CD4-positive, alpha-beta T cell treated with Interleukin-4 for 1 hour (primary cell): Measurements from ENCODE around the gene KIF26B.

Source experiments
- DNase-seq, 2 donors: peaks; one replicate each; pipeline ENCODE4 v3.0.0-alpha.2; 2020 to 2022

KIF26B gene

DNA sequence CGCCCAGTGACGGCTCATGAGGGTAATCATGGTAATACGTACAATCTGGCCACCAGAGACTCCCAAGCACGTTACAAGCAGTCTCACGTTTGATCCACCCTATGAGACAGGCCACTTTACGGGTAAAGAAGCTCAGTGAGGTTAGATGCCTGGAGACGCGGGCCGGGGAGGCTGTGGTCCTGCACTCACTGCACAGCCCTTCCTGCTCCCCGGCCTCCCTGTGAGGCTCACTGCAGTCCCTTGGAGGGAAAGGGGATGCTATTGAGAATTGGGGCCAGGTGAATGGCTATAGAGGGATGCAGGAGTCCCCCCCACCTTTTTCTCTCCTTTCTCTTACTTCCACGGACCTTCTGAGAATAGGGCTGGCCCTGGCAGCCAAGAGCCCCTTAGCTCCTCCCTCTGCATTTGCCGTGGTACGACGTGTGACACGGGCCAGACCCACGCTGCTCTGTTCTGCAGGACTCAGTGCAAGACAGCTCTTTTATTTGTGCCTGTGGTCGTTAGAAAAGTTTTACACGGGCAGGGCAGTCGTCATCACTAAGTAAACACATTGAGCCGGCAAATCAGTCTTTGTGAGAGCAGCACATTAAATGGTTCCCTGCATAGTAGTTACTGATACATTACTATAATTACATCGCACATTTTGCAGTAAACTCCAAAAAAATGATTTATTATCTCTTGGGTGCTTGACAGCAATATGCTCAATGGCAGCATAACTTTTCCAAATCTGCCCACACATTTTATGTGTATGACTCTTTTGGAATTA is 18.8 kb downstream of the KIF26B start:
- no peak for DNase-seq

DNA sequence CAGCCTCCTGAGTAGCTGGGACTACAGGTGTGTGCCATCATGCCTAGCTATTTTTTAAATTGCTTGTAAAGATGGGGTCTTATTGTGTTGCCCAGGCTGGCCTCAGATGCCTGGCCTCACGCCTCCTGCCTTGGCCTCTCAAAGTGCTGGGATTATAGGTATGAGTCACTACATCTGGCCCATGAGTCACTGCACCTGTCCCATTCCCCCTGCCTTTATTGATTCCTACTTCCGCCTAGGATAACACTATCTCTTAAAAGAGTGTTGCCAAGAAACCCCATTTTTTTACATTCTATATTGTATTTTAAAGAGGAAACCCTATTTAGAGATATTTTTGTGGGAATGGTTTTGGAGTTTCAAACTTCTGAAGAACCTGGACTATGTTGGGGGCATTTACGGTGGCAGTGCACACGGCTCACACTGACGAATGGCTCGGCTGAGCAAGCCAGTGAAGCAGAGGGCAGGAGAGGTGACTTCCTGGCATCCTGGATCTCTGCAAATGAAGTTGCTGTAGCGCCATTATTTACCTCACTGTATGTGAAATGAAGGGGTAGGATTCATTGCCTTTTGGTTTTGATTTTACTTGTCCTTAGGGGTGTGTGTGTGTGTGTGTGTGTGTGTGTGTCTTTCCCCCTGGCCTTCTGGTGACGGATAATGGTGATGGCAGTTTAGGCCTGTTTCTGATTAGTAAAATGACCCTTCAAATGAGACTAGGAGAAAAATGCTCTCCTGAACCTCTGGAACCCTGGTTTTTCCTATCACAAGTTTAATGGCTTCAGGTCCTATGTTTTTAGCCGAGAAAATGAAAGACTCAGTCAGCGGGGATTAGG is 22.5 kb downstream of the KIF26B start:
- DNase-seq = no peak

DNA sequence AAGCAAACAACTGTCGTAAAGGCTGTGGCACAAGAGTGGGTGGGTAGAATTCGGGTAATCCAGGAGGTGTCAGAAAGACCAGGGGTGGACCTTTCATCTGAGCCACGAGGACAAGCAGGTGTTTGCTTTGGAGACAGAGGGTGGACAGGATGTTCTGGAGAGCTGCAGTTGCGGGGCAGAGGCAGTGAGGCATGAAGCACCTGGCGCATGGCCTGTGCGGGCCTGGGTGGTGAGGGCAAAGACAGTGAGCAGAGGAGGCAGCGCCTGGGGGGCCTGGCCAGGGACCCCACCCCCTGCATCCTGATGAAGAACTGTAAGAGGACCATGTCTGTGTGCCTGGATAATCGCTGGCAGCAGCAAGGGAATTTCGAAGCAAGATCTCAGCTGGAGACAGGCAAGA is 24.9 kb downstream of the KIF26B start:
- no peak for DNase-seq

DNA sequence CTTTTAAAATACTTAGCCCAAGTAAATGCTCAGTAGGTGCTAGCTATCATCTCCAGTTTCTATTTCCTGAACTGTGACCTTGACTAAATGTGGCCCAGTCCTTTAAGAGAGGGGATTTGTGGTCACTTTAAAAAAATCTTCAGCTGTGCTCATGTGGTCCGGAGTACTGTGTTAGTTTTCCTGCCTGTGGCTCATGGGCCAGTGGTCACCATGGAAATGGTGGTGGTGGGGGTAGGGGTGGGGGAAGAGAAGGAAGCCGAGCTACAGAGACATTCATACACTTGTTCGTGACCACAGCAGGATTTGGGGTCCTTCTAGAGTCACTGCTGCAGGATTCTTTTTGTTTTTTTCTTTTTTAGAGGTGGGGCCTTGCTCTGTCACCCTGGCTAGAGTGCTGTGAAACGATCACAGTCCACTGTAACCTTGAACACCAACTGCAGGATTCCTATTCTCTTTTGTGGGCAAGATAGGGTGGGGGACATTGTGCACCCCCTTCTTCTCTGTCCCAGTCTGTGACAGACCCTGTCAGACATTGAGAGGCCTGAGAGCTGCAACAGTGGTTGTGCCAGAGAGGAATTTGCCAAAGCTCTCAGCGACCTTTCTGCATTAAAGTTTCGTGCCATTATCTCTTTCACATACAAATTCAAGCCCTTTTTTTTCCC is 25.8 kb downstream of the KIF26B start:
- DNase-seq = no peak

DNA sequence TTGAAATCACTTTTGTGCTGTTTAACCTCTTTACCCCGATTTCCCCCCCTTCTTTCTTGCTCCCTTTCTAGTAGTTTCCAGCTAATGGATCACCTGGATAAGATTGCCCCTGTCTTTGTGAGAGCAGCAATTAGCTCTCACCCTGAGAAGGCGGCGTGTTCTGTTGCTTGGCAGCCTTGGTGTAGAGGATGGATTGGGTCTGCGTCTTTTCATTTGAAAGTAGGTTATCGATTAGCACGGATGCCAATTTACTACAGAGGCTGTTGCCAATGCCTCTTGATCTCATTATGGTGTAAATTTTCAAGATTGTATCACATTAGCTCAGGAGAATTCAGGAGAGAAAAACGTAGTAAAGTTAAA is 26.4 kb downstream of the KIF26B start:
- DNase-seq = no peak

DNA sequence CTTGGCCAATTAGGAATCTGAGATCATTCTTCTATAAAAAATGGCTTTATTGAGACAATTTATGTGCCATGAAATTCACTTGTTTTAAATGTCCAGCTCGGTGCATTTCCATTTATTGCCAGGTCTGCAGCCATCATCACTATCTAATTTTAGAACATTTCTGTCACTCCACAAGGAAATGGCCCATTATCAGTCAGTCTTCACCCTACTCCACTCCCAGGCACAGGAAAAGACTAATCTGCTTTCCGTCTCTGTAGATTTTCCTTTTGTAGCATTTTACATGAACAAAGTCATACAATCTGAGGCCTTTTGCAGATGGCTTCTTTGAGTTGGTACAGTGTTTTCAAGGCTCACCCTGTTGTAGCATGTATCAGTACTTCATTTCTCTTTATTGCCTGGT is 27.2 kb downstream of the KIF26B start:
- no peak for DNase-seq

DNA sequence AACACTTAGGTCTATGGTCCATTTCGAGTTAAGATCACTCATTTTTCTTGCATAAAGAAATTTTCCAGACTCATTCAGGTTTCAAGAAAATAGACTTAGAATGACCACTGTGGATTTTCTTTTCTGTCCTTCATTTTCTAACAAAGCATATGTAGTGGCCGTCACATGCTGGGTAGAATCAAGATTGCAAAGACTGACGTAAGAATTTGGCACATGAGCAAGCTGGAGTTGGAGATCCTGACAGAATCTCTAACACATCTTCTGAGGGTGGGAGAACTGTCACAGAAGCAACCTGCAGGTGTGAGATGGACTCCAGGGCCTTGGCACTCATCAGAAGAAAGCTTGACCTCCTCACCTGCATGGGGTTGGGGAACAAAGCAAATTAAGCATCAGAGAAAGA is 28.6 kb downstream of the KIF26B start:
- no peak for DNase-seq

DNA sequence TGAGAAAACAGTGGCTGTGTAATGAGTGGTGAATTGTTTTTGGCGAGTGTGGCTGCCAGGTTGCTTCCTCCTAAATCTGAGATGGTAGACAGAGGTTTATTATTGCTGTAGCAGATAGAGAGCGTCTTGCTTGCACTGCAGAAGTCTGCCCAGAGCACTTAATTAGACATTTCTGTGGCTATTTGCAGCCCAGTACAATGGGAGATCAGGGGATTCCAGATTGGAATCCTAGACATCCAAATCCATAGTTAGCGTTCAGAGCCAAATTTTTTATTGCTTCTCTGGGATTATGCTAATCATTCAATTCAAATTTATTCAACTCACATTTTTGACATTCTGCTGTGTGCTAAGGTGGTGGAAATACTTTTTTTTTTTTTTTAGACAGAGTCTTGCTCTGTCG is 30.0 kb downstream of the KIF26B start:
- no peak for DNase-seq

DNA sequence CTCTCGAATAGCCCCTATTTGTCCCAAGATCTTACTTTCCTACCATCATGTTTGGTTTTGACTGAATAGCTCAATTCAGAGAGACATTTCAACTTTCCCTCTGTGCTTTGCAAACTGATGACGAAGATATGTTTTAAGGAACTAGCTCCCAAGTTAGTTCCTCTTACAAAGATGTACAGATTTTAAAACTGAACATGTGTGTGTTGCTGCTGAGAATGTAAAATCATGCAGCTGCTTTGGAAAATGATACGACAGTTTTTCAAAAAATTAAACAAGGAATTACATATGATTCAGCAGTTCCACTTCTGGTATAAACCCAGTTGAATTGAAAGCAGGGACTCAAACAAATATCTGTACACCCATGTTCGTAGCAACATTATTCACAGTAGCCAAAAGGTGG is 33.6 kb downstream of the KIF26B start:
- DNase-seq = no peak

DNA sequence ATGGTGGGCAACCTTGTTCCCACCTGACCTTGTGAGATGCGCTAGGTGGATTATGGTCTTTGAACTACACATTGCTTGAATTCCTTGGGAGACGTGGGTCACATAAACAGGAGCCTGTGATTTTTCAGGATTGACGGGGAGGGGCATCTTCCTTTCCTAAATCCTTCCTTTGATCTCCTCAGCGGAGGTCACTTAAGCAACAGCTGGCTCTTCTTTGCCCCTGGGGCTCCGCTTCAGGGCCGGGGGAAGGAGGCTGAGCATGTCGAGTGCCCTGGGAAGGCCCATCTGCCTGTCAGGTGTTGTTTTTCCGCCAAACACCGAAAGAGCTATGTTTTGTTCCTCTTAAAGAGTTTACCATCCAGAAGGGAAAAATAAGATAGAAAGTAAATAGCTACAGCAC is 40.6 kb downstream of the KIF26B start:
- no peak for DNase-seq

DNA sequence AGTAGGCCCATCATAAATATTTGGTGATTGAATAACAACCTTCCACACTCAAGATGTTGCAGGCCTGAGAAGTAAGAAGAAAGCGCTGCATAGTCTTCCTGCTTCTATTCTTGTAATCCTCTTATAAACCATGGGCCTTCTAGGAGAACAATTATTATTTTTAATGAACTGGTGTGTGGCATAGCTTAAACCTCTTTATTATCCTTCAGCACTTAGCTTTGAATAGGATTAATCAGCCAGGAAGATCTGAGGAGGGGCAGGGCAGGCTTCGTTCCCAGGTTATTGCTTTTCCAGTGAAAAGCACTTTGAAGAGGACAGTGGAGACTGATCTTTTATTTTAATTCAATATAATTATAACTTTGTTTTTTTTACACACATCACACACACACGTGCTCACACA is 42.3 kb downstream of the KIF26B start:
- no peak for DNase-seq

DNA sequence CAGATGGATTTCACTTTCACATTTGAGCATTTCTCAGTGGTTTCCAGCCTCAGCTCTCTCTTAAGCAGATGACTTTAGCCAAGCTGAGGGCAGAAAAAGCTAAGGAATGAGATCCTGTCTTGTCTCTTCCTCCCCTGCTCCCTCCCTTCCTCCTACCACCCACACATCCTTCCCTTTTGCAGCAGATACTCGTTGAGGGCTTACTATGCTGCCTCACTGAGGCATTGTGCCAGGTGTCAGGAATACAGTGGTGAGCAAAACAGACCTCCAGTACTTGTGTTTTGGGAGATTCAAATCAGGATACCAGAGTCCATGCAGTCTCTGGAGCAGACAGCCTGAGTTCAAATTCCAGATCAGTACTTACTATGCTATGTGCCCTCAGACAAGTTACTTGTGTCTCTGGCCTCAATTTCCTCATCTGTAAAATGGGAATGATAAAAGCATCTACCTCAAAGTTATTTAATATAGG is 43.2 kb downstream of the KIF26B start:
- no peak for DNase-seq

DNA sequence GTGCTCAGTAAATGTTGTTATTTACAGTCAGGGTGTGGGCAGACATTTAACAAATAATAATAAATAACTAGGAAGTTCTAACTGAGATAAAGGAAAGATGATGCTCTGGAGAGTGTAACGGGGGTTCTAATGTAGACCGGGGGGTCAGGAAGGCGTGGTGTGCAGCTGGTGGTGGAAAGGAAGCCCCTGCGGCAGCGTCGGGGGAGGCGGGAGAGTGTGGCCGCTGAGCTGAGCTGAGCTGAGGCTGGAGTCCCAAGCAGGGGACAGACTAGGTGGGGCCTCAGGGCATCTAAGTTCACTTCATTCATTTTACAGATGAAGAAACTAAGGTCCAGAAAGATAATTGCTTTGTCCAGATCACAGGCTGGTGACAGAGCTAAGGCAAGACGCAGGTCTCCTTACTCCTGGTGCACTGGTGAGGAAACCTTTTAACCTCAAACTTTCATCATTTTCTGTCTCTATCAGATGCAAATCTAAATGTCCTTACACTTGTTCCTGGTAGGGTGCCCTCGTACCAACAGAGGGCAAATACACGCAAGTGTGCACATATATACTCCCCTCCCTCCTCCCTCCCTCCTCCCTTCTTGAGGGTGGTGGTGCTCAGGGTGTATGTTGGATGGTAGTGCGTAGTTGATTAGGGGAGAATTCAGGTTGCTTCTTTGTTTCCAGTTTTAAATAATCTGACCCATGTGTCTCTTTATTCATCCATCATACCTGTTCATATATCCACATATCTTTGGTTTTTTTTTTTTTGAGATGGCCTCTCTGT is 44.1 kb downstream of the KIF26B start:
- no peak for DNase-seq

DNA sequence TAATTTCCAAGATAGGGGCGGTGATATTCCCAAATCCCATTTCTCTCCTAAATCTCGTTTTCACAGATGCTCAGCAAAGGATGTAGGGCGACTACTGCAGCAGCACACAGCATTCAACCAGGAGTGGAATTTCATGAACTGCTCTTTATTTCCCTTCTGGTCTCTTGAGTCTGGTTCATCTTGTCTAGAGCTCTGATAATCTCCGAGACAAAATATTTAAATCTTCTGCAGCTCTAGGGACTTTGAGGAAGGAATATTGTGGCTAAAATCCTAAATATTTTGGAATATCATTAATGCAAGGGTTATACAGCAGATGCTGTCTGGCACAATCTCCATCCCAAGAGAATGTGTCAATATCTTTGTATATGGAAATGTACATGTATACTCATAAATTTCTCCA is 45.4 kb downstream of the KIF26B start:
- DNase-seq = no peak

DNA sequence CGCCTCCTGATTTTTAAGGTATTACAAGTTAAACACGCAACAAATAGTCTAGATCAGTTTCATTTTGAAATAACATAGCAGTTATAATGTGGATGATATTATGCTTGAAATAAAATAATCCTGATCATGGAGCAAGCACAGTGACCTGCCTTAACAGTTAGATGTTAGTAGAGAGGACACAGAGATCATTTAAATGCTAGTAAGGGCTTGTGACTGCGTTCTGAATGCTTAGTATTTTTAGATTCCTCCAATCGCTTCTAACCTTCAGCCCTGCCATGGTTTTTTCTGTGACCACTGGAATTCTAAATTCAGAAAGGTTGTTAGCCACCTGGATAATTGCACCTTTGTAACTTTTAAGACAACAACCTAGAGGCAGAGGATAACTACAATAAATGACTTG is 46.4 kb downstream of the KIF26B start:
- no peak for DNase-seq

DNA sequence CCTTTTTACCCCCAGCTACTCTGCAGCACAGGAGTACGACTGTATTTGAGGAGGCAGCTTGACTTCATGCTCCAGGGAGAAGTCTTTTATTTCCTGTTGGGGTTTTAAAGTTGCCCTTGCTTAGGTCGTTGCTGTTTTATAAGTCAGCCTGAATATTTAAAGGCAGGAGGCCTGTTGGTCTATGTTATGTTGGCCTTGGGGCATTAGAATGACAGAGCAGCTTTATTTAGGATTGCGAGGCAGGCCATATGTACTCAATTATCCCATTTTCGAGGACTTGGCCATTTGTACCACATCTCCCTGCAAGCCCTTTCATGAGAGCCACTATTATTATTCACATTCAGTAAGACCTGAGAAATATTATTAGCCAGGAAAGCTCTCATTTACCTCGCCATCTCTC is 47.0 kb downstream of the KIF26B start:
- DNase-seq = no peak

DNA sequence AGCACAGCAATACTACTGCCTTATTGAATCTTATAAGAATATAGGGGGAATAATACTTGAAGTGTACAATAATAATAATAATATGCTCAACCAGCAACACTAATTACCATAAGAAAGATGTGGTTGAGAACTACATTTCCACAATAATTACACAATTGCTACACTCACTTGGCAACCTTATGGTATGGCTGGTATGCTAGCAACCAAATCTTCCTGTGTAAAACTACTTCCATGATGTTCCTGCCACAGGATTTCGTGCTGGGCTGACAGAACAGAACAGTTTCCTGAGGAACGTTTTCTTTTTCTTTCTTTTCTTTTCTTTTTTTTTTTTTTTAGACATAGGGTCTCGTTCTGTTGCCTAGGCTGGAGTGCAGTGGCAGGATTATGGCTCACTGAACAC is 50.6 kb downstream of the KIF26B start:
- DNase-seq = no peak

DNA sequence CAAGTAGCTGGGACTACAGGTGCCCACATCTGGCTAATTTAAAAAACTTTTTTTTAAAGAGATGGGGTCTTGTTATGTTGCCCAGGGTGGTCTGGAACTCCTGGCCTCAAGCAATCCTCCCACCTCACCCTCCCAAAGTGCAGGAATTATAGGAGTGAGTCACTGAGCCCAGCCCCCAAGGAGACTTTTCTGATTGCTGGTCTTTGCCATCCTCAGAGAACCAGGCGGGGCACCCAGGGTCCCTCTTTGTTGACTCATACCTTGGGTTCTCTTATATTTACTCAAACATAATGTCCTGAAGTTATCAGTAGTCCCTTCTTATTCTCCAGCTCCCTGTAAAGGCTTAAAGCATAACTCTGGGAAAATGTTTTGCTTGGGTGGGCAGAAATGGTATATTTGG is 51.1 kb downstream of the KIF26B start:
- no peak for DNase-seq

DNA sequence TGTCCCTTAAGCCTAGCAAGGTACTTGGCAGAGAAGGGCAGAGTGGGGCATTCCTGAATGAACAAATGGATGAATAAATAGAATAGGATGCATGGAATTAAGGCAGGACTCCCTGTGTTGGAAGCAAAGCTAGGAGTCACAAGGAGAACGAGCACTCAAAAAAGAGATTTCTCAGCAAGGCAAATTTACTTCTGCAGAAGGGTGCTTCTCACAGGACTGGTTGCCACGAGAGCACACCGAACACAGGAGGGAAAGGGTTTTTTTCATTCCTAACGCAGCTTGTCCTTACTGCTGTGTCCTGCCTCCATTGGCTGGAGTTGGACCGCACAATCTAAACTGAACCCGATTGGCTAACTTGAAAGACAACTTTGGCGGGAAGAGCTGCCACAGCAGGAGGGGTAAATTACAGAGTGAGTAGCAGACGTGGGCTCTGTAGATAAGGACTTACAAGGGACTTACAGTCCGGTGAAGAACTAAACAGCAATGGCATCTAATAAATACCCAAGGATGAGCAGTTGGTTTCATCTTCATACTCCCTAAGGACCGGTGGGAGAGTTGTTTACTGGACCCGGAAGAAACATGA is 52.4 kb downstream of the KIF26B start:
- no peak for DNase-seq

DNA sequence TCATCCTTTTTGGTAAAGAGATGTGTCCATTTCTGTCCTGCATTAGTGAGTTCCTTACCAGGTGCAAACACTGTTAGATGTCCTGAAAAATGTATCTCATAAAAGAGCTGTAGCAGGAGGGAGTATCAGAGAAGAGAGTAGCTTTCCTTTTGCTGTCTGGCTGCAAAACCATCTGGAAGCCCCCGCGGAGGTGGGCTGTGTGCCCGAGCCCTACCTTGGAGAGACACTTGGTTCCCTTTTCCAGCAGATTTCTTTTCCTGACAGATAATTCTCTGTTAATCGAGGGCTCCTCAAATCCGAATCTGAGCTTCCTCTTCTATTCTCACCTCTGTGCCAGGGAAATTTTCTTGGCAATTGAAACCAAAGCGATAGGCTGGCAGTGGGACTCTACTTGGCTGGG is 53.0 kb downstream of the KIF26B start:
- no peak for DNase-seq

DNA sequence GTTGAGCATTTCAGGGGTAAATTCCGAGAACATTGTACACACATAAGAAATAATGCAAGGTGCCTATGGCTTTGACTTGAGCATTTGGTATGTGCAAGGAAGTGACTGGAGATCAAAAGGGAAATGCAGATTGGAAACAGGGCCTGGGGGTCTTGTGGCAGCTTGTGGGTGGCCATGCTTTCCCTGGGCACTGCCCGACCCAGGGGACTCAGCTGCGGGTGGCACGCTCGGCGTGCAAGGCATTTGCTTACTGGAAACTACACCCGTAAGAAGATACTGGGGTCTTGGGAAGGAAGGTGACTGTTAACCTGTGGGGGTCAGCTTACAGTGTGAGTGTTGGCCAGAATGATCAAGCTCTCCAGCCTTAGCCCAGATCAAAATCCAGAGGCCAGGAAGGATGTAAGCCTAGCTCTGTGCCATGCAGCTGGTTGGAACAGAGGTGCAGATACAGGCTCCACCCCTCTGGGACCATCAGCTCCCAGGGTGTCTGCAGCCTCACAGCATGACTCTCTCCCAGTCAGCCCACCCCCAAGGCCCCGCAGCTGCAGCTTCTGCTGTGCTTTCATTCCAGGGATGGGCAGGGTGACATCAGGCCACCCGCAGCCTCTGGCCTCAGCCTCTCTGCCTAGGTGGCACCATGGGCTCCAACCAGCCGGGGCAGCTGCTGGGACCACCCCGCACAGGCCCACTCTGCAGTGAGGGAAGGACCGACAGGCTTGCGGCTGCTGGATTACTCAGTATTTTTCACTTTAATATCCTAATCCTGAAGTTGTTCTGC is 55.1 kb downstream of the KIF26B start:
- DNase-seq = no peak
